Tongue (tissue), 2 donors: ENCODE results near the gene RAB35. TPM values are rescaled to one million over a fixed set of nuclear protein-coding genes. Genes with fewer than 3 reads are reported as not detected.

ENCODE experiments used
- DNase-seq: peaks from one replicate; pipeline ENCODE4 v3.0.0-alpha.2; 2015
- total RNA-seq: library from RNA; depleted of rRNA; stranded (reverse); fragments of >200 nt; gene quantifications from one replicate; pipeline ENCODE4 v1.2.3, GENCODE V29; 2014

The RAB35 gene
- total RNA-seq, 1 donor from 2014 or later: 18.7 TPM

GRCh38 chr12:120132863-120133385, 16.4 kb upstream of the RAB35 start:
- no peak for DNase-seq

GRCh38 chr12:120132054-120132836, 15.7 kb upstream of the RAB35 start:
- no peak for DNase-seq

GRCh38 chr12:120131116-120131515, 14.6 kb upstream of the RAB35 start:
- no peak for DNase-seq

GRCh38 chr12:120130011-120130410, 13.5 kb upstream of the RAB35 start:
- DNase-seq: no peak

- DNase-seq: no peak
Measured at GRCh38 chr12:120126635-120127005, 10.1 kb upstream of the RAB35 start.

- DNase-seq: no peak
Measured at GRCh38 chr12:120125792-120126634, 9.5 kb upstream of the RAB35 start.

GRCh38 chr12:120125029-120125428, 8.5 kb upstream of the RAB35 start:
- DNase-seq: no peak

GRCh38 chr12:120121766-120122293, 5.3 kb upstream of the RAB35 start:
- no peak for DNase-seq

- DNase-seq: no peak
Measured at GRCh38 chr12:120121343-120121742, 4.8 kb upstream of the RAB35 start.

GRCh38 chr12:120119271-120119973, 2.9 kb upstream of the RAB35 start:
- DNase-seq: no peak

GRCh38 chr12:120118321-120119061, 1.9 kb upstream of the RAB35 start:
- no peak for DNase-seq

GRCh38 chr12:120117961-120118320, 1.4 kb upstream of the RAB35 start:
- DNase-seq: no peak

- peak; percentile 97 for DNase-seq
Measured at GRCh38 chr12:120116792-120117651, 469 bp upstream of the RAB35 start.

- DNase-seq: peak; percentile 35
Measured at GRCh38 chr12:120115692-120116440, 687 bp downstream of the RAB35 start.

GRCh38 chr12:120115066-120115465, 1.5 kb downstream of the RAB35 start:
- no peak for DNase-seq

- no peak for DNase-seq
Measured at GRCh38 chr12:120110550-120111501, 5.7 kb downstream of the RAB35 start.

- DNase-seq: no peak
Measured at GRCh38 chr12:120109570-120110267, 6.8 kb downstream of the RAB35 start.

GRCh38 chr12:120106151-120106550, 10.4 kb downstream of the RAB35 start:
- no peak for DNase-seq
